DMS53 treated with DMSO at 0.1 percent for 48 hours (cell line): ENCODE data around the gene H1-8.
"Not testable (repeated sequence)": the region's sequence is repeated elsewhere in the genome, so short reads cannot be mapped to it uniquely, and the experiment has no call there.

Experiments used
- DNase-seq: peaks from one replicate; lab custom pipeline; 2025; ENCODE audit not compliant: unreplicated experiment; lab: John Stamatoyannopoulos, UW

The H1-8 gene

DNA sequence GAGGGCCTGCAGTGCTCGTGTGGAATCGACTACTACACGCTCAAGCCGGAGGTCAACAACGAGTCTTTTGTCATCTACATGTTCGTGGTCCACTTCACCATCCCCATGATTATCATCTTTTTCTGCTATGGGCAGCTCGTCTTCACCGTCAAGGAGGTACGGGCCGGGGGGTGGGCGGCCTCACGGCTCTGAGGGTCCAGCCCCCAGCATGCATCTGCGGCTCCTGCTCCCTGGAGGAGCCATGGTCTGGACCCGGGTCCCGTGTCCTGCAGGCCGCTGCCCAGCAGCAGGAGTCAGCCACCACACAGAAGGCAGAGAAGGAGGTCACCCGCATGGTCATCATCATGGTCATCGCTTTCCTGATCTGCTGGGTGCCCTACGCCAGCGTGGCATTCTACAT lies 10.7 kb upstream of the H1-8 start:
- DNase-seq = no peak

DNA sequence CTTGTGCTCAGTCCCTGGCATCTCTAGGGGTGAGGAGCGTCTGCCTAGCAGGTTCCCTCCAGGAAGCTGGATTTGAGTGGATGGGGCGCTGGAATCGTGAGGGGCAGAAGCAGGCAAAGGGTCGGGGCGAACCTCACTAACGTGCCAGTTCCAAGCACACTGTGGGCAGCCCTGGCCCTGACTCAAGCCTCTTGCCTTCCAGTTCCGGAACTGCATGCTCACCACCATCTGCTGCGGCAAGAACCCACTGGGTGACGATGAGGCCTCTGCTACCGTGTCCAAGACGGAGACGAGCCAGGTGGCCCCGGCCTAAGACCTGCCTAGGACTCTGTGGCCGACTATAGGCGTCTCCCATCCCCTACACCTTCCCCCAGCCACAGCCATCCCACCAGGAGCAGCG lies 9.6 kb upstream of the H1-8 start:
- no peak for DNase-seq

DNA sequence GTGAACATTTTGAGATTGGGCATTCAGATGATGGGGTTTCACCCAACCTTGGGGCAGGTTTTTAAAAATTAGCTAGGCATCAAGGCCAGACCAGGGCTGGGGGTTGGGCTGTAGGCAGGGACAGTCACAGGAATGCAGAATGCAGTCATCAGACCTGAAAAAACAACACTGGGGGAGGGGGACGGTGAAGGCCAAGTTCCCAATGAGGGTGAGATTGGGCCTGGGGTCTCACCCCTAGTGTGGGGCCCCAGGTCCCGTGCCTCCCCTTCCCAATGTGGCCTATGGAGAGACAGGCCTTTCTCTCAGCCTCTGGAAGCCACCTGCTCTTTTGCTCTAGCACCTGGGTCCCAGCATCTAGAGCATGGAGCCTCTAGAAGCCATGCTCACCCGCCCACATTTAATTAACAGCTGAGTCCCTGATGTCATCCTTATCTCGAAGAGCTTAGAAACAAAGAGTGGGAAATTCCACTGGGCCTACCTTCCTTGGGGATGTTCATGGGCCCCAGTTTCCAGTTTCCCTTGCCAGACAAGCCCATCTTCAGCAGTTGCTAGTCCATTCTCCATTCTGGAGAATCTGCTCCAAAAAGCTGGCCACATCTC lies 8.4 kb upstream of the H1-8 start:
- DNase-seq = no peak

DNA sequence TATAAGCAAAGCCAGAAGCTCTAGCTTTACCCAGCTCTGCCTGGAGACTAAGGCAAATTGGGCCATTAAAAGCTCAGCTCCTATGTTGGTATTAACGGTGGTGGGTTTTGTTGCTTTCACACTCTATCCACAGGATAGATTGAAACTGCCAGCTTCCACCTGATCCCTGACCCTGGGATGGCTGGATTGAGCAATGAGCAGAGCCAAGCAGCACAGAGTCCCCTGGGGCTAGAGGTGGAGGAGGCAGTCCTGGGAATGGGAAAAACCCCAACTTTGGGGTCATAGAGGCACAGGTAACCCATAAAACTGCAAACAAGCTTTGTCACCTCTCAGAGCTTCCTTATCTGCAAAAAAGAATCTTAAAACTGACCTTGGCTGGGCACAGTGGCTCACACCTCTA lies 7.9 kb upstream of the H1-8 start:
- DNase-seq = no peak

DNA sequence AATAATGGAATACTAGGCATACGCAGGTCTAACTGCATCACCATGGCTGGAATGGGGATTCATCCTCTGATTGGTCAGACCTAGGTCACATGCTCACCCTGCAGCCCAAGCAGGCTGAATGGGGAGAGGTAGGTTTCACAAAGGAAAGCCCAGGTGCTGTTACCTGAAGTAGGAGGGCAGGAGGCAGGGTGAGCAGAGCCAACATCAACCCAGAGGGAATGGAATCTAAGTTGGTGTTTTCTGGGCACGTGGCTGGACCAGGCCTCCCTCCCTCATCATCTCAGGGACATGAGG lies 6.7 kb upstream of the H1-8 start:
- no peak for DNase-seq

DNA sequence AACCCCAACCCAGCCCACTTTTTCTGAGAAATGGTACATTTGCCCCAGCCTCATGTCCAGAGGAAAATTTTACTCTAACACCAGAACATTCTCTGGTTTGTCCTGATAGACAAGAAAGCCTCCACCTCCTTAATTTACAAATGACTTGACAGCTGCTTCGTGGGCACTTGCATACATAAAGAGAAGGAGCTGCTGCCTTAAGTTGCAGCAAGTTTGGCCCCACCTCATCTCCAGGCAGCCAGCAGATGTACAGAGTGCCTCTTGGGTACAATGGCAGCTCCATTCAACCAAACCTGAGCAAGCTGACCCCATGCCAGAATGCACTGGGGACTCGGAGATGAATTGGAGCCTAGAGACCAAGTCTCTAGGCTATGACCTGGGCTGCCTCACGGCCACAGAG lies 6.2 kb upstream of the H1-8 start:
- no peak for DNase-seq

DNA sequence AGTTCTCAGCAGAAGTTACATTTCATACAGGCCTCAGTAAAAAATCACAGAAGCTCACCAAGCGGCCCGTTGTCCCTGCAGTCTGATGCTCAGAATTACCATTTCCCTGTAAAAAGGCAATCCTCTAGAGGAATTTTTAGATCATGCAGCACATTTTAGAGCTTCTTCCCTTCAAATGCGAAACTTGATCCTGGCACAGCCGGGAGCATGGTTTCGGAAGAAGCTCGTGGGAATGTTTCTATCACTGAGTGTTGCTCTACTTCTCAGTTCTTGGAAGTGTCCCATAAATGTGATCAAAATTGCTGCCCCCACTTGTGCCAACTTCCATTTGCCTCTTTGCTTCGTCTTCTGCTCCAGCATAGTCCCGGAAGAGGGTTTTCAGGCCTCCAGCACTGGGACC lies 3.8 kb upstream of the H1-8 start:
- DNase-seq = no peak

DNA sequence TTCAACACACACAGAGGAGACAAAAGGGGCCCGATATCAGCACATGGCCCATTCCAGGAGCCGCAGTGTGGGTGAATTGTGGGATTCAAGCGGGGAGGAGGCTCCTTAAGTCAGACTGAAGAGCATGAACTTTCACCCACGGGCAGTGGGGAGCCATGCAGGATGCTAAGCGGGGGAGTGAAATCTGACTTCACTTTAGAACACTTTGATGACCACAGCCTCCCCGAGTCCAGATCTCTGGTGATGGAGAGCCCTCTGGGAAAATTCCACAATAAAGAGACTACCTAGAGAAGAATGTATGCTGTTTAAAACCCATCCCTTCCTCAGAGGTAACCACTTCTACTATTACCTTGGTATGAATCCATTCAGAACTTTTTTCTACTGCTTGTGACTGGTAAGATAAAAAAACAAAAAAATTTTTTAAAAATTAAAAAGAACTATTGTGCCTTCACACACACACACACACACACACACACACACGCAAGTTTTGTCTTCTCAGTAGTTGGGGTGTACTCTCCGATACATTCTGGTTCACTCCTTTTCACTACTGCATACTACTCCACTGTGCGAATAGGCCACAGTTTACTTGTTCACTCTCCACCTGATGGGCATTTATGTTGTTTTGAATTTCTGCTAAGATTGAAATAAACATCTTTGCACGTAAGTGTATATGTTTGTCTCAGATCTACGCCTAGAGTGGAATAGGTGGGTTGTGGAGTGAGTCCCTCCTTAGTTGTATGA lies 2.0 kb upstream of the H1-8 start:
- no peak for DNase-seq

DNA sequence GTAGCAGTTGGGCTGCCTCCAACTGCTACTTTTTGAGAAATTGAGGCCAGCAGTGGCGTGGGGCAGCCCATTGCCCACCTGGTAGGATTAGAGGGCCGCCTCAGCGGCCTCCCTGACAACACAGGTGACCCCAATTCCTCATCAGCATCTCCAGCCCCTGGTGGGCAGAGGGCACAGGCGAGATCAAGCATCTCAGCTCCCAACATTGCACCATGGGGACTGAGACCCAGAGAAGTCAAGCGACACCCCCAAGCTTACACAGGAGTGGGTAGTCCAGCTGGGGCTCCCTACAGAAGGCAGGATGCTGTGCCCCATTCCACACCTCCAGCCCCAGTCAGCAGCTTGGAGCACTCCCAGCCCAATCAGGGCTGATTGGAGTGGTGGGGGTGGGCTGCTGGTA lies 228 bp upstream of the H1-8 start:
- DNase-seq = no peak

DNA sequence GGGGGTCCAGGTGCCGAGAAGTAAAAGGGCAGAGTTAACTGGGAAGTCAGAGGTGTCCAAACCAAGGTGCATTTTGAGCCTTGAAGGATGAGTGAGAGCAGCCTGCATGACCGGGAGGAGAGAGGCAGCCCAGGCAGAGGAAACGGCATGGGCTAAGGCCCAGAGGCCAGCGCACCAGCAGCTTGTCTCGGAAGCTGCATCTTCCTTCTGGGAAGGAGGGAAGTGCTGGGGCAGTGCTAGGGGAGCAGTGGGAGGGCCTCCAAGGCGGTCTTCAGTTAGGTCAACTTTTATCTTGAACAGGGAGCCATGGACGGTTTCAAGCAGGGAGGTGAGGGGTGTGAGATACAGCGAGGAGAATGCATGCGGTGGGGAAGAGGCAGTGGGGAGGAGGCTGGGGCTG lies 1.0 kb downstream of the H1-8 start:
- no peak for DNase-seq

DNA sequence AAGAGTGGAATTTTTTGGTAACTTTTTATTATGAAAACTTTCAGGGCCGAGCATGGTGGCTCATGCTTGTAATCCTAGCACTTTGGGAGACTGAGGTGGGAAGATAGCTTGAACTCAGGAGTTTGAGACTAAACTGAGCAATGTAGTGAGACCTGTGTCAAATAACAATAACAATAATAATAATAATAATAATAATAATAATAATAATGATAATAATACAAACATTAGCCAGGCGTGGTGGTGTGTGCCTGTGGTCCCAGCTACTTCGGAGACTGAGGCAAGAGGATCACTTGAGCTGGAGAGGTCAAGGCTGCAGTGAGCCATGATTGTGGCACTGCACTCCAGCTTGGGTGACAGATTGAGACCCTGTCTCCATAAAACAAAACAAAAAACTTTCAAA lies 3.0 kb downstream of the H1-8 start:
- not testable (repeated sequence) for DNase-seq

DNA sequence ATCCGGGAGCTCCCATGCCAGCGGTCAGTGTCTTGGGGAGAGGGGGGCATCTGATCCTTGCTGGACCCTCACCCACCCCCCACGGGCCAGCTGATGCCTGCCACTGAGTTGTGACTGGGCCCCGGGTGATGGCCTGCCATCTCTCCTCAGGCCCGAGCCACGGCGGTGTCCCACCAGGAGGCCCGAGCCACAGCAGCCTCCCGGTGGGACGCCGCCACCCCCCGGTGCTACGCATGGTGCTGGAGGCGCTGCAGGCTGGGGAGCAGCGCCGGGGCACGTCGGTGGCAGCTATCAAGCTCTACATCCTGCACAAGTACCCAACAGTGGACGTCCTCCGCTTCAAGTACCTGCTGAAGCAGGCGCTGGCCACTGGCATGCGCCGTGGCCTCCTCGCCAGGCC lies 4.3 kb downstream of the H1-8 start:
- no peak for DNase-seq

DNA sequence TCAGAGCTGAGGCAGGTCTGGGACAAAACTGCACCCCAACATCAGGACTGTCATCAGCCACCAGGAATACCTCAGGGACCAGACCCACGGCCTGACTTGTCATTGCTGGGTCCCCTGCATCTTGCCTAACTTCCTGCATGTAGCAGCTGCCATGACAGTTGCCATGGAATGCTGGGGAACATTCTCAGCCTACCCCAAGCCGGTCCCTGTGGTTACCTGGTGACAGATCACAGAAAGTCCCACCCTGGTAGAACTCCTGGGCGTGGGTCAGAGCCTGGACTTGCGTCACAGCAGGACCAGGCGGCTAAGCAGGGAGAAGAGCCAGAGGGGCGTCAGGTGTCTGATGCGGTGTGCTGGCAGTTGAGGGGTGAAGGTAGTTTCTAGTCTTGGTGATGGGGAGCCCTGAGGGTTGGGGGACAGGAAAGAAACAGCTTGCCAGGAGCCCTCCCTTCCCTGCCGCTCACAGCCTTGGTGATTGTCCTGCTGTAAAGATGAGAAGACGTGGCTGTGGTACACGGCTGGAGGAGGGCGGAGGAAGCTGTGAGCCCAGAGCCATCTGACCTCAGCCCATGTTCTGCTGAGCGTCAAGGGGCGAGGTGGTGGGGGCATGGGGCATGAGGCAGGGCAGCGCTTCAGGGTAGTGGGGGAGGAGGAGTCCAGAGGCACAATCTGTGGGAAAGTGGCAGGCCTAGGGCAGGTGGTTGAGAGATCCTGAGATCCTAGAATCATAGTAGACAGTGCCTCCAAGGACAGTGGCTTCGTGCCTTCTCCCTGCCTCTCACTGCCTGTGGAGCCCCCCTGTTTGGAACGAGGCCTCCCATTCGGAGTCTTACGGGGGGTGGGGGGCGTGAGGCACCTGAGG lies 5.4 kb downstream of the H1-8 start:
- no peak for DNase-seq

DNA sequence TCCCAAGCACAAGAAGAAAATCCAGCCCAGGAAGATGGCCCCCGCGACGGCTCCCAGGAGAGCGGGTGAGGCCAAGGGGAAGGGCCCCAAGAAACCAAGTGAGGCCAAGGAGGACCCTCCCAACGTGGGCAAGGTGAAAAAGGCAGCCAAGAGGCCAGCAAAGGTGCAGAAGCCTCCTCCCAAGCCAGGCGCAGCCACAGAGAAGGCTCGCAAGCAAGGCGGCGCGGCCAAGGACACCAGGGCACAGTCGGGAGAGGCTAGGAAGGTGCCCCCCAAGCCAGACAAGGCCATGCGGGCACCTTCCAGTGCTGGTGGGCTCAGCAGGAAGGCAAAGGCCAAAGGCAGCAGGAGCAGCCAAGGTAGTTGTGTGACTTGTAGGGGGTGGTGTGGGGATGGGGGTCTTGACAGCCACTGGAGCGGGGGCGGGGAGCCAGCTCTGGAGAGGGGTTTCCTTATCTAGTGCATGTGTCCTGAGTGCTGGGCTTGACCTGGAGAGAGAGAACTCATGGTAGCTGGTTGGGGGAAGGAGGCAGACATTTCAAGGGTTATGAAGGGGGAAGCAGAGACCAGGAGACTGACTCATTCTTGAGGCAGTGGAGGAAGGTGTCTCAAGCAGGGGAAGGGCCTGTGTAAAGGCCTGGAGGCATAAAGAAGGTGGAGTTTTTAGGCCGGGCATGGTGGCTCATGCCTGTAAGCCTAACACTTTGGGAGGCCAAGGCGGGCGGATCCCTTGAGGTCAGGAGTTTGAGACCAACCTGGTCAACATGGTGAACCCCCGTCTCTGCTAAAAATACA lies 6.2 kb downstream of the H1-8 start:
- no peak for DNase-seq

DNA sequence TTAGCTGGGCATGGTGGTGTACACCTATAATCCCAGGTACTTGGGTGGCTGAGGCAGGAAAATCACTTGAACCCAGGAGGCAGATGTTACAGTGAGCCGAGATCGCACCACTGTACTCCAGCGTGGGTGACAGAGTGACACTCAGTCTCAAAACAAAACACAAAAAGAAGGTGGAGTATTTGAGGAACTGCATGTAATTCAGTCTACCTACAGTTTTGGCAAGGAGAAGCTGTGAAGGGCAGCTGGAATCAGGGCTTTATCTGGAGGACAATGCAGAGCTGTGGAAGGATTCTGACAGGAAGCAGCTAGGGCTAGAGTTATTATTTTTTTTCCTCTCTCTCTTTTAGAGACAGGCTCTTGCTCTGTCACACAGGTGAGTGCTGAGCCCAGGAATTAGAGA lies 6.8 kb downstream of the H1-8 start:
- DNase-seq = no peak

DNA sequence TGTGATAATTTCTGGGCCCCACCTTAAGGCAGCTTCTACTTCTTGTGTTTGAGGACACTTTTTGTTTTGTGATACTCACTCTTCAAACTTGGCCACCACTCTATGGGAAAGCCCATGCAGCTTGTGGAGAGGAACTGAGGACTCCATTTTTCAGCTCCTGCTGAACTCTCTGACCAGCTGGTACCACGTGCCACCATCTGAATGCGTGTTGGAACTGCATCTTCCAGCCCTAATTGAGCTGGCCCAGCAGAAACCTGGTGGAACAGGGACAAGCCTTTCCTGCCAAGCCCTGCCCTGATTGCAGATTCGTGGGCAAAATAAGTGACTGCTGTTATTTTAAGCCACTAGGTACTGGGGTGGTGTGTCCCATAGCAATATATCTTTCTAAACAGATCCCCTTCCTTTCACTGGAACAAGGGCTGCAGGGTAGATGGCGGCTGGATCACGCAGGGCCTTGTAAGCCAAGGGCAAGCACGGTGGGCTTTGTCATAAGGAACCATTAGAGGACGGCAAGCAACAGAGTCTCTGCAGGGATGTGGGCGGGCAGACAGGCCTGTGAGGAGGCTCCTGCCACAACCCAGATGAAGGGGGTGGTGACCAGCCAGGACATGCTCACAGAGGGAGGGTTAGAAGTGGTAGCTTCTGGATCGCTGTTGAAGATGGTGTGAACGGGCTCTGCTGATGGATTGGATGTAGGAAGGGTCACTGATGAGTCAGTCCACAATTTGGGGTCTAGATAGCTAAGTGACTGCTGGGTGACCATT lies 9.5 kb downstream of the H1-8 start:
- no peak for DNase-seq

DNA sequence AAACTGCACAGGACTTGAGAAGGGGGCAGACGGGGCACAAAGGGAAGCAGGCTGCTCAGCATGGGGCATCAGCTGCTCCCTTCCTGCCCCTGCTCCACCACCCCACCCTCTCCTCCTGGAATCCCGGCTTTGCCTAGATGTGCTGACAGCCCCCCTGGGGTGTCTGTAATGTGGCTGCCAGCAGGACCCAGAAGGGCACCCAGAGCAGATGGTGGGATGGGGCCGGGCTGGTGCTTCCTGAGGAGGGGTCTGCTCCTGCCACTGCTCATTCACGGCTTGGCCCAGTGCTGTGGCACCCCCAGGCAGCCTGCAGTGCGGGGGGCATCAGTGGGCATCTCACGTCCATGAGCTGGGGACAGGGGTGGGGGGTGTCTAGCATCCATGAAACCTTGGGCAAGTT lies 10.2 kb downstream of the H1-8 start:
- no peak for DNase-seq

DNA sequence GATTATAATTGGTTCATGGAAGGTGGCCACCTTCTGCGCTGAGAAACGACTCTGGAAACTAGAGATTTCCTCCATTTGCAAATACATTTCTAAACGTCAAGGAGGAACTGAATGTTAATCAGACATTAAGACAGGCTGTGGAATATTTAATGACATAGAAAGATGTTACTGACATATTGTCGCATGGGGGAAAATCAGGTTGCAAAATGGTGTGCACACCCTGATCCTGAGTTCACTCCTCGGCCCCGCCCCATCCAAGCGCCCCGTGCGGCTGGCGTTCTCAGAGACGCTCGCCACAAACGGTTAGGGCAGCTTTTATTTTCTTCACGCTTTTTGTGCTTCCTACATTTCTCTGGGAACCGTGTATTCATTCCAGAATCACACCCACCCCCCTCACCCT lies 10.7 kb downstream of the H1-8 start:
- DNase-seq = no peak

DNA sequence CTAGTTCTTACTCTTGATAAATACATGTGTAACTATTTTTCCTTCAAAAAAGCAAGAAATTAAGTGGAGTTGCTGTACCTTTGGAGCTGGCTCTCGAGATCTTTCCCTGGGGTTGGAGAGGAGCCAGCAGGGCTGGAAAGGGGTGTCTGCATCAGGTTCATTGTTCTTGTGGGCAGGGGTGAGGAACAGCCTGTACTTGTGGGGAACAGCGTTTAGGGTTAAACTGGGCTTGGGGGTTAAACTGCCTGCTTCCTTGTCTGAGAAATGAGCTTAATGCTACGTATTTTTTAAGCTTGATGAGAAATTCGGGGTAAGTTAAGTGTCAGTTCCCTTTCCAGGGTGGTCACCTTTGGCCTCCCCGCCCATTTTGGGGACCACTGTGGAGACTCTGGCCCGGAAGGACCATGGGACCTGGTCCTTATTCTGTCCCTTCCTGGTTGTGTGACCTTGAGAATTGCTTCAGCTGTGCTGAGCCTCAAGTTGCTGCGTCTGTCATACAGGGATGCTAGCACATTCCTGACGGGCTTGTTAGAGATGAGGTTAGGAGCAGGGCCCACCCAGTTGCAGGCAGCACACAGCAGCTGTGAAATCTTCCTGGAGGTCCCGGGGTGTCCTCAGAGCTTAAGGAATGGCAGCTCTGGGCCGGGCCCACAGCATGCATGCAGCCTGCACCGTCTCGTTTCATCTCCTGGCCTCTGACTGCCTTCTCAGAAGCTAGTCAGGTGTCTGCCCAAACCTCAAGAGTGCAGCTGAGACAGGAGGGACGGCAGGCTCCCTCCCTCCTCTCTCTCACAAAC lies 11.6 kb downstream of the H1-8 start:
- no peak for DNase-seq

DNA sequence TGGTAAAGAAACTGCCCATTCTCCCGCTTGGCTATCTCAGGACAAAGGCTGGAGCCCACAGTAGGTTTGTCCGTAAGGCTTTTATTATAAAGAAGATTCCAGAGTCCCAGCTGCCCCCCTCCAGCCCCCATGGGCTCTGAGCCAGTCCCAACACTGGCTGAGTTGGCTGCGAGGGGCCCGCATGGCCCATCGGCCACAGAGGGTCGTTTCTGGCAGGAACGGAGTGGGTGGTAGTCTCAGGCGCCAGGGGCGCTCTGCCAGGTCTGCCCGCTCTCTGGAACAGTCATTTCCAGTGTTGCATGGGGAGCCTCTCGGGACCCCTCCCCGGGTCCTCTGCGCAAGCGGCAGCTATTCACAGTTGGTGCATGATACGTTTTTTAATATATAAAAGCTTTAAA lies 12.2 kb downstream of the H1-8 start:
- DNase-seq = no peak
